ENCODE results near the gene GRK4. TPM values are rescaled to one million over a fixed set of nuclear protein-coding genes. Genes with fewer than 3 reads are reported as not detected.
"Not testable (repeated sequence)": the region's sequence is repeated elsewhere in the genome, so short reads cannot be mapped to it uniquely, and the experiment has no call there.

Gene GRK4
- total RNA-seq, 1 donor from 2014 or later = 14.8 TPM

DNA sequence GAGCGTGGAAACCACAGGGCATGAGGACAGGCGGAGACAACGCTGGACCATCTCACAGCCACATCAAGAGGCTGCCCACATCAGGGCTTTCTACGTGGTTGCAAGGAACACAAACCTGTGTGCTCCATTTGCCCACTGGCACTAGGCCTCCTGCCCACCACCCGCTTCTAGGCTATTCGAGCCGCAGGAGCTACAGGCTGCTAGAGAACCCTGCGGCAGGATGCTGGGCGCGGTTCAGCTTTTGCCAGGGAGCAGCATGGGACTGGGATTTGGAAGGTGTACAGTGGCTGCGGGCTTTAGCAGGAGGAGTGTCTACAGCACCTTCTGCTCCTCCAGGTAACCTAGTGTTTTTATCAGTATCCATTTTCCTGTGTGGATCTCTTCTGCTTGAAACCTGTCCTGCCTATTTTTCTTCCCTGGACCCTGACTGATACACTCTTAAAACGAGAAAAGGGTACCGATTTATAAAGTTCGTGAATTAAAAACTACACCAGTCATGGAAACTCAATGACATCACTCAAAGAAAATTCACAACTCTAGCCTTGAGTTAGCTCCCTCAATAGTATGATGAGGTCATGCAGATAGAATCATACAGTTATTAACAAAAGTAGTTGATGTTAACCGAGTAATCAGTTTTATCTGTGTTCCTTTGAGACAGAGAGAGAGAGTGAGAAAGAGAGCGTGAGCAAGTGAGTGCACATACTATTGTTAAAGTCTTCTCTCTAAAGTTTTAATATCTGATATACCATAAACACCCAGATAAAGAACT, 13.0 kb upstream of the GRK4 start:
- ATAC-seq = no peak

GRCh38 chr4:2953496-2953895, 9.9 kb upstream of the GRK4 start:
- DNase-seq (ENCODE audit: low spot score) (no peak), ATAC-seq (no peak)
- intact Hi-C loops (cut with DNase I) = no loop called here

More for the DNA sequence above, 13.0 kb upstream of the GRK4 start:
- no peak for DNase-seq (ENCODE audit: low spot score)
- intact Hi-C loops (cut with DNase I) = no loop called here

- DNase-seq (ENCODE audit: low spot score) = no peak
- ATAC-seq = no peak
- intact Hi-C loops (cut with DNase I) = no loop called here
These were observed 8.8 kb upstream of the GRK4 start for GRCh38 chr4:2954358-2955185.

GRCh38 chr4:2955186-2956044, 8.0 kb upstream of the GRK4 start:
- intact Hi-C loops (cut with DNase I); ATAC-seq; DNase-seq (ENCODE audit: low spot score): not testable (repeated sequence)

DNA sequence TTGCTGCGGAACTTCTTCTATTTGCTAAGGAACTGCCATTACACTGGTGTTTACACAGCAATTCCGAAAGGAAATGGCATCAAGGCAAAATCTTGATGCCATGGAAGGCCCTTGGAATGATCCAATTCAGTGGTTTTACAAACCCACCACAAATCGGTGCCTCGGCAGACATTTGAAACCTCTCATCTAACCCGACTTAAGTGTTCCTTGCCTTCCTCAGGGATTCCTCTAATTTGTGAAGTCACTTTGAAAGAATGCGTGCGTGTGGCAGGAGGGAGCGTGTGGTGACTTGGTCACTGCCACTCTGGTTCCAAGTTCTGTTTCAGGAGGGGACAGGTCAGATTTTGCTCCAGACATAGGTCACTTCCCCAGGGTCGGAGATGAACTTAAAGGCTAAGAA, 4.9 kb upstream of the GRK4 start:
- ATAC-seq = no peak

GRCh38 chr4:2960450-2960849, 2.9 kb upstream of the GRK4 start:
- DNase-seq (ENCODE audit: low spot score); ATAC-seq; intact Hi-C loops (cut with DNase I): not testable (repeated sequence)

More for the DNA sequence above, 4.9 kb upstream of the GRK4 start:
- intact Hi-C loops (cut with DNase I) = no loop called here
- no peak for DNase-seq (ENCODE audit: low spot score)

GRCh38 chr4:2961421-2961810, 2.0 kb upstream of the GRK4 start:
- intact Hi-C loops (cut with DNase I) = no loop called here
- ATAC-seq = no peak
- no peak for DNase-seq (ENCODE audit: low spot score)

DNA sequence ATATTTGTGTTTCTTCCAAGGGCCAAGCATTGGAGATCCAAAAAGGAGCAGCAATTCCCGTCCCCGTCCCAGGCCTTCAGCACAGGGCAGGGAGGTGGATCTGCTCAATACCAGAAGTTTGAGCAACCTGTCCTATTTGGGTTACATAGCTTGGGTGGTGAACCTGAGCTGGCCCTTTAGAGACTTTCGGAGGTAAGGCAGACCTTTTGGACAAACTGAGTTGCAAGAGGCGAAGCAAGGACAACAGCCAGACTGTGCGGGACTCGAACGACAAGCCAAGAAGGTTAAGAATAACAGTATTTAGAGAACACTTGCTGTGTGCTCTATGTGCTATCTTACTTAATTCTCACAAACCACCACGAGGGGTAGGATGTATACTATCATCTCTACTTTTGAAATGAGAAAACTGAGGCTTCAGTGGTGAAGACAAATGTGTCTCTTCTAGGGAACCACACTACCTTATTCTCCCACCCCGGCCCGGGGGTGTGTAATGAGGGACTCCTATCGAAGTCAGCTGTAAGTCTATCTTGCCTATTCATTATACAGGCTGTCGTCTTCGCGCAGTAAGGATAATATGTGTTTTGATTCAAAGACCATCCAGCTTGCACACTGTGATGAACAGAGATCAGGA, 1.4 kb upstream of the GRK4 start:
- ATAC-seq (no peak), DNase-seq (ENCODE audit: low spot score) (no peak)
- intact Hi-C loops (cut with DNase I) = no loop called here

DNA sequence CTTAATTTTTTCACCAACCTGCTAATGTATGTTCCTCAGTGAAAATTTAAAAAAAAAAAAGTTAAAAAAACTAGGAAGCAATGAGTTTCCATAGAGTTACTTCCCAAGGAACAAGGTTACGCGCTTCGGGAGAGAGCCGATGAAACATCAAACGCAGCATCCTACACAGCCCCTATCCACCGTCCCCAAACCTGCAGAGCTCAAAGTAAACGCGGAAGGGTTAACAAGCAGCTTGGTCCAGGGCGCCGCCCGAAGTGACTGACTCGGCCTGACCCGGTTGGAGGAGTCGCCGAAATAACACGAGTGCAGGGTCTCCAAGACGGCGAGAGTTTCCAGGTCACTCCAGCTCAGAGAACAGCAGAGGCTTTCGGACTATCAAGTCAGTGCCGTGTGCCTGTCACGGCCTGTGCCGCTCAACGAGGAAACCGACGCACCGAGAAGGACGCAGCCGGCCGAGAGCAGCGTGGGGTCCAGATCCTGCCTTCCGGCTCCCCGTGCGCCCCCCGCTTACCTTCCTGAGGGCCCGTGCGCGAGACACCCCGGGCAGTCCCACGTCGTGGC, 677 bp upstream of the GRK4 start:
- no peak for DNase-seq (ENCODE audit: low spot score)
- ATAC-seq = peak; percentile 35
- intact Hi-C loops (cut with DNase I) = no loop called here

- ATAC-seq (peak; percentile 29), DNase-seq (ENCODE audit: low spot score) (peak; percentile 76)
- intact Hi-C loops (cut with DNase I) = no loop called here
These were observed 648 bp downstream of the GRK4 start for GRCh38 chr4:2963966-2964471.

- DNase-seq (ENCODE audit: low spot score) (no peak), ATAC-seq (no peak)
- intact Hi-C loops (cut with DNase I) = no loop called here
These were observed 1.4 kb downstream of the GRK4 start for GRCh38 chr4:2964706-2965258.

GRCh38 chr4:2965262-2965661, 1.9 kb downstream of the GRK4 start:
- ATAC-seq = no peak
- intact Hi-C loops (cut with DNase I) = no loop called here

DNA sequence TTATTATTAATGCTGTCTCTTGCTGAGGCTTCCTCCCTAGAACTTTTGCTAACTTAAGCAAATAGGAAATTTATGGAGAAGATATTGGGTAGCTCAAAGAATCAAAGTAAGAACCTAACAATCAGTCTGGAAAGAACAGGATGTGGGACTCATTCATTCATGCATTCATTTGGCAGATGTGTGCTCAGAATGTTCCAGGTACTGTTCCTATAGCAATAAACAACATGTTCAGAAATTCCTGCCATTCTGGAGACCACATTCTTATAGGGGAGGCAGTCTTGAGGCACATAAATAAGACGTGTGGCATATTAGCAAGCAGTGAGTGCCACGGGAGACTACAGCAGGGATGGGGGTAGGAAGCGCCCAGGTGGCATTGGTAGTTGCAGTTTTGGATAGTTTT, 5.0 kb downstream of the GRK4 start:
- ATAC-seq = no peak
- no peak for DNase-seq (ENCODE audit: low spot score)
- intact Hi-C loops (cut with DNase I) = no loop called here

More at GRCh38 chr4:2965262-2965661, 1.9 kb downstream of the GRK4 start:
- no peak for DNase-seq (ENCODE audit: low spot score)

DNA sequence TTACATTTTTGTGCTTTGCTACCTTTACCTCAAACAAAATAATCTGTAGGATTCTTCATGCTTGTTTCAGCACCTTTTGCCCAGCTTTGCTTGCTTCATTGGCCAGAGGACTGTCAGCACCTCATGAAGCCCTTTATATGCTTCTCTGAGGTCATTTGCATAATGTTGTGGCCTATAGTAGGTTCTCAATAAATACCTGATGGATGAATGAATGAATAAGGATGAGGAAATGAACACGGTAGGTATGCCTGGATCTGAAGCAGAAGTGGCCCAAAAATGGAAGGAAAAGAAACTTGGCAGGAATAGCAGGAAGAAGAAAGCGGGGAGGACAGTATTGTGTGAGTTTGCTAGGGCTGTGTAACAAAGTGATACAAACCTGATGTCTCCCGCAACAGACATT, 7.9 kb downstream of the GRK4 start:
- DNase-seq (ENCODE audit: low spot score) (no peak), ATAC-seq (no peak)
- intact Hi-C loops (cut with DNase I) = no loop called here

DNA sequence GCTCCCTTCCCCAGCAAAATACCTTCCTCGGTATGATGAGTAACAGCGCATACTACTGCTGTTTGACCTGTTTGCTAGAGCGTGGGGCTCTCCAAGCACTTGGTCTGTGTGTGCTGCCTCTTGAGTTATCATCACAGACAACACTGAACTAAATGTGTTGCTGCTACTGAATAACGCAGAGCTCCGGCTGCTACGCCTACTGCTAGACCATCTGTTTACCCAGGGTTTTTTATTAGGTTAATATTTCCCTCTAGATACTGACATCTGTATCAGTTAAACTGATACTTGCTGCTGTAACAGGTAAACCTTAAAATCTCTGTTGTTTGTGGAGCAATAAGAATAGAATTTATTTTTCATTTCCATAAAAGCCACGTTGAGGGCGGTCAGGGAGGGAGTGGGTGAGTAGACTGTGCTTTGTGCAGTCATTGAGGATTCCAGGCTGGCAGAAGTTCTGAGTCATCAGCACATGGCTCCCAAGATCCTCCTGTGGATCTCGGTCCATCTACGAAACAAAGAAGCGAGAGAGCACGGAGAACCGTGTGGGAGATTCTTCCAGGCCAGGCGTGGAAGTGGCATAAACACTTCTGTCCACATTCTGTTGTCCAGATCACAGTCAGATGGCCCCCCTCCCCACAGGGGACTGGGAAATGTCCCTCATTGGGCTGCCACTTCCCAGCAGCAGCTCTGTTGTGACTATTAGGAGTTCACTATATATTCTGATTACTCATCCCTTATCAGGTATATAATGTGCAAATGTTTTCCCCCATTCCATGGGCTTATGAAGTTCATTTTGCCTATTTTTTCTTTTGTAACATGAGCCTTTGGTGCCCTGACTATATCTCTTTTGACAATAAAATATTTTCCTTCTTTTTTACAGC, 14.1 kb downstream of the GRK4 start:
- intact Hi-C loops (cut with DNase I) = no loop called here
- peak; percentile 55 for ATAC-seq
- DNase-seq (ENCODE audit: low spot score) = no peak

- intact Hi-C loops (cut with DNase I) = no loop called here
- DNase-seq (ENCODE audit: low spot score) = no peak
- no peak for ATAC-seq
These were observed 18.0 kb downstream of the GRK4 start for GRCh38 chr4:2981256-2981819.

GRCh38 chr4:2982012-2982411, 18.6 kb downstream of the GRK4 start:
- intact Hi-C loops (cut with DNase I) = no loop called here
- DNase-seq (ENCODE audit: low spot score) = no peak
- no peak for ATAC-seq

Data from sciatic nerve (tissue), 2 donors.